Left ventricle myocardium inferior (tissue), 1 donor: ENCODE measurements around the gene IARS2. TPM values are rescaled to one million over a fixed set of nuclear protein-coding genes. Genes with fewer than 3 reads are reported as not detected.

ENCODE experiments used
- DNase-seq: peaks from one replicate; pipeline ENCODE4 v3.0.0-alpha.2; 2020
- H3K27ac ChIP-seq: fragments of 200-600 bp; replicated peaks from 2 replicates; pipeline ENCODE4 v1.8.0; 2021
- H3K27me3 ChIP-seq: fragments of 200-600 bp; 2 replicates; pipeline ENCODE4 v1.8.0; 2021; ENCODE audit warnings: low read depth
- H3K36me3 ChIP-seq: fragments of 200-600 bp; 2 replicates; pipeline ENCODE4 v1.8.0; 2021
- H3K4me1 ChIP-seq: fragments of 200-600 bp; 2 replicates; pipeline ENCODE4 v1.8.0; 2021
- H3K4me3 ChIP-seq: fragments of 200-600 bp; 2 replicates; pipeline ENCODE4 v1.8.0; 2021; ENCODE audit warnings: mild to moderate bottlenecking, moderate library complexity
- H3K9me3 ChIP-seq: fragments of 200-600 bp; replicated peaks from 2 replicates; pipeline ENCODE4 v1.8.0; 2021
- intact Hi-C: fragments of 100-400 bp; cut with micrococcal nuclease; formaldehyde crosslinking; loops from one replicate; pipeline ENCODE4 v1.11.0; 2022
- microRNA-seq: library from miRNA; unstranded; fragments of <30 nt; microRNA quantifications from one replicate; pipeline ENCODE4 v1.2.0, GENCODE V29; 2020
- total RNA-seq: library from RNA; stranded (reverse); fragmentation: NEBNext Ultra II Directional; extraction: Animal tissue kit (Norgen Biotek cat#: 25700); gene quantifications from one replicate; pipeline ENCODE4 v1.2.1, GENCODE V29; 2021
- TF ChIP-seq, protein P1 (sequence below): fragments of 200-600 bp; IDR thresholded peaks from 2 replicates; pipeline ENCODE4 v1.8.0; 2021; ENCODE audit warnings: antibody characterized with exemption, mild to moderate bottlenecking, borderline replicate concordance
- donor health status: DM: no; HTN: yes; CAD: no; lungs with severe emphysema.

IARS2 gene
- total RNA-seq, 1 donor from 2014 or later: 77.5 TPM

DNA sequence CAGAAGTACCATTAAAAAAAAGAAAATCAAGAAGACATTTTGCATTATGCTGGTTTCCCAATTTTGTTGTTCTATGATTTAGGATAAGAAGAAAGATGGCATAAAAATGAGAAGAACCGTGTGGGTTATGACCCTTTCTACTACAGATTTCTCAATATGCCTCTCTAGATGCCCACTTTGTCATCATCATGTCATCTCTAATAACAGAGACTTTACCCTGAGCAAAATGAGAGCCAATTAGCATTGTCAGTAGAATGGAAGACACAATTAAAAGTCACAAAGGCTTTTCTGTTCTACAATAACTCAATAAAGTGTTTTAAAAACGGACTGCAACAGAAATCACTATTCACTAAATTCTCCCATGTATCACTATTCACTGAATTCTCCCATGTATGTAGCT, 92.8 kb downstream of the IARS2 start:
- TF ChIP-seq, protein P1, sequence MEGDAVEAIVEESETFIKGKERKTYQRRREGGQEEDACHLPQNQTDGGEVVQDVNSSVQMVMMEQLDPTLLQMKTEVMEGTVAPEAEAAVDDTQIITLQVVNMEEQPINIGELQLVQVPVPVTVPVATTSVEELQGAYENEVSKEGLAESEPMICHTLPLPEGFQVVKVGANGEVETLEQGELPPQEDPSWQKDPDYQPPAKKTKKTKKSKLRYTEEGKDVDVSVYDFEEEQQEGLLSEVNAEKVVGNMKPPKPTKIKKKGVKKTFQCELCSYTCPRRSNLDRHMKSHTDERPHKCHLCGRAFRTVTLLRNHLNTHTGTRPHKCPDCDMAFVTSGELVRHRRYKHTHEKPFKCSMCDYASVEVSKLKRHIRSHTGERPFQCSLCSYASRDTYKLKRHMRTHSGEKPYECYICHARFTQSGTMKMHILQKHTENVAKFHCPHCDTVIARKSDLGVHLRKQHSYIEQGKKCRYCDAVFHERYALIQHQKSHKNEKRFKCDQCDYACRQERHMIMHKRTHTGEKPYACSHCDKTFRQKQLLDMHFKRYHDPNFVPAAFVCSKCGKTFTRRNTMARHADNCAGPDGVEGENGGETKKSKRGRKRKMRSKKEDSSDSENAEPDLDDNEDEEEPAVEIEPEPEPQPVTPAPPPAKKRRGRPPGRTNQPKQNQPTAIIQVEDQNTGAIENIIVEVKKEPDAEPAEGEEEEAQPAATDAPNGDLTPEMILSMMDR: no peak

DNA sequence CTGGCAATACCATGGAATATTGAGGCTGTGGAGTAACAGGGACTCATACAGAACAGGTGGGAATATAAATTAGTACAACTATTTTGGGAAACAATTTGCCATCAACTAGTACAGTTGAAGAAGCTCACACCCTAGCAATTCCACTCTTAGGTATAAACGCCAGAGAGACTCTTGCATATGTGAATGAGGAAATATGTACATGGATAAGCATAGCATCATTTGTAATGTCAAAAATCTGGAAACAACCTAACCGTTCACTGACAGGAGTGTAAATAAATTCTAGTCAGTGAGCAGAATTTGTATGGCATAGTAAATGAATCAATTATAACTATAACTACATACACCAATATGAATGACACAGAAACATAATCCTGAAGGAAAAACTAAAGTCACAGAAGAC, 94.6 kb downstream of the IARS2 start:
- TF ChIP-seq, protein P1: no peak
- Histone ChIP-seq H3K4me3 (no peak overlapping the region), H3K36me3 (peaks cover 71% of the 10 kb centered on the region), H3K4me1 (no peaks in the 10 kb centered on the region), H3K27ac (no peak overlapping the region), H3K9me3 (no peaks in the 10 kb centered on the region), H3K27me3 (no peaks in the 10 kb centered on the region)
- no peak for DNase-seq
- intact Hi-C loops: no loop called here

More for the DNA sequence above, 92.8 kb downstream of the IARS2 start:
- Histone ChIP-seq H3K9me3 (no peaks in the 10 kb centered on the region), H3K4me1 (no peaks in the 10 kb centered on the region), H3K27ac (no peak overlapping the region), H3K27me3 (no peaks in the 10 kb centered on the region), H3K4me3 (no peak overlapping the region), H3K36me3 (peaks cover 71% of the 10 kb centered on the region)
- intact Hi-C loops: no loop called here
- no peak for DNase-seq

DNA sequence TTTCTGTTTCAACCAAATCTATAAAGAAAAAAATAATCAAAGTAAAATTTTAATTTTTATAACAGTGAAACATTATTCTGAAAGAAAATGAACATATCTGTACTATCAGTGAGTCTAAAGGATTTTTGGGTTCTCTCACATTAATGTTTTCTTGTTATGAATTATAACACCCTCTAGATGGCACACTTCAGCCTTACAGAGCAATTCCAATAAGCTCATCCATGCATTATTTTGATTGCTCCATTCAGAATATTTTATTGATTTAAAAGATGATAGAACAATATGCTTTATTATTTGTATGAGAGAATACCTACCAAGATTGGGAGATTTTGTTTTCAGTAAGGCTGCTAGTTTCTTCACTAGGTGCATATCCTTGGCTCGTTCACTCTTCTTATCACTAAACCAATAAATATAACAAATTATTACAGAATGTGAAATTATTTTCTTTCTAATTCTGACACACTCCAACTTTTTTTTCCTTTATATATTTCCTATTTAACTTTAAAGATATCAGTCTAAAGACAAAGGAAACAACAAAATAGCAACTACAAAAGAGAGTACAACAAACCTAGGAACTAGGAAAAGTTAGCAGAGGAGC, 95.9 kb downstream of the IARS2 start:
- Histone ChIP-seq H3K27ac (no peak overlapping the region), H3K4me1 (no peaks in the 10 kb centered on the region), H3K9me3 (no peaks in the 10 kb centered on the region), H3K36me3 (peaks cover 76% of the 10 kb centered on the region), H3K4me3 (no peak overlapping the region), H3K27me3 (no peaks in the 10 kb centered on the region)
- TF ChIP-seq, protein P1: peak; percentile 55
- intact Hi-C loops: no loop called here
- DNase-seq: no peak

DNA sequence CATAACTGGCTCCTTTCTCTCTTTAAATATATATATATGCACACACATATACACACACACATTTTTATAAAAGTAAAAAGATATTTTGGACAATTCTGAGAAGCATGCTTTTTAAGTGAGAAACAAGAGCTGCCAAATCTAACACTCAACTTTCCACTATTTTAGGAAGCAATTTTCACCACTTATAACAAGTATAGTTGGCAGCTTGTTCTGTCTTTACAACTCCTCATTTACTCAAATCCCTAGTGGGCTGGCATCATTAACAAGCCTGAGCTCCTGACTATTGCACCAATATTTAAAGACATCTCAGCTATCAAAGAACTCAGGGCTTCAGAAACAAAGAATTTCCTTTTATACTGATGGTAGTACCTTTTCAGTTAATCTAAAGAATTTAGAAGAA, 101.8 kb downstream of the IARS2 start:
- H3K36me3 ChIP-seq: peaks cover 65% of the 10 kb centered on the region
- H3K4me1 ChIP-seq: no peaks in the 10 kb centered on the region
- no peaks in the 10 kb centered on the region for H3K9me3 ChIP-seq
- DNase-seq: no peak
- TF ChIP-seq, protein P1: no peak
- no peak overlapping the region for H3K4me3 ChIP-seq
- intact Hi-C loops: no loop called here
- H3K27me3 ChIP-seq: no peaks in the 10 kb centered on the region
- no peak overlapping the region for H3K27ac ChIP-seq

Small RNA genes within 50 kb of the gene (microRNA-seq; reads per million reads assigned to microRNA genes)
- gene MIR194-1 (not detected), gene MIR215 (not detected)

Other genes with a start within 250 kb of the IARS2 start
- 0.47 TPM for gene SLC30A10, start 165.6 kb upstream of the IARS2 start, total RNA-seq
- 56.9 TPM for gene EPRS1, start 47.6 kb upstream of the IARS2 start, total RNA-seq
- gene BPNT1, start 4.3 kb upstream of the IARS2 start, total RNA-seq: 19.7 TPM
- 20.3 TPM for gene RAB3GAP2, start 178.3 kb downstream of the IARS2 start, total RNA-seq